Lower leg skin (tissue), 4 donors: ENCODE measurements around the gene ARHGEF16. TPM values are rescaled to one million over a fixed set of nuclear protein-coding genes. Genes with fewer than 3 reads are reported as not detected.

Source experiments
- DNase-seq, 2 donors: peaks; one replicate each; pipeline ENCODE4 v3.0.0-alpha.2; 2019; ENCODE audit warnings: low spot score in 2 of 2
- H3K4me3 ChIP-seq: fragments of 200-600 bp; sonication (generic); 2 replicates; pipeline ENCODE4 v1.5.1; 2017; ENCODE audit warnings: mild to moderate bottlenecking, low read depth; ENCODE audit not compliant: poor library complexity, severe bottlenecking
- CTCF ChIP-seq, 3 donors: fragments of 450-650 bp; IDR thresholded peaks; one replicate each; pipeline ENCODE4 v1.5.1; 2016; ENCODE audit warnings: antibody characterized with exemption in 3 of 3, mild to moderate bottlenecking in 3 of 3, moderate library complexity in 2 of 3
- POLR2A ChIP-seq, 2 donors: fragments of 450-650 bp; IDR thresholded peaks; one replicate each; pipeline ENCODE4 v1.6.1; 2016 to 2017; ENCODE audit warnings: antibody characterized with exemption in 2 of 2, mild to moderate bottlenecking in 1 of 2, moderate library complexity in 1 of 2
- WGBS, 2 donors: methylation state at CpG; one replicate each; pipeline ENCODE4 v1.1.5; 2018; 5-methylcytosine and 5-hydroxymethylcytosine counted together
- intact Hi-C: fragments of 100-400 bp; cut with DNase I; formaldehyde crosslinking; loops from one replicate; pipeline ENCODE4 v1.15.0; 2023; ENCODE audit warnings: low total_unique reads
- total RNA-seq, 4 donors: library from RNA; depleted of rRNA; stranded (reverse); fragments of >200 nt; gene quantifications; one replicate each; pipeline ENCODE4 v1.1.0, GENCODE V29; 2016

ARHGEF16 gene
- total RNA-seq, 4 donors from 2014 or later: 7.9 to 11.5 (median 9.8) TPM

- no peak for TF ChIP-seq POLR2A (IDR thresholded peaks at IDR 0.05)
- TF ChIP-seq CTCF (IDR thresholded peaks at IDR 0.05): no peak
Observed at GRCh38 chr1:3468236-3469103, 14.0 kb downstream of the ARHGEF16 start.

DNA sequence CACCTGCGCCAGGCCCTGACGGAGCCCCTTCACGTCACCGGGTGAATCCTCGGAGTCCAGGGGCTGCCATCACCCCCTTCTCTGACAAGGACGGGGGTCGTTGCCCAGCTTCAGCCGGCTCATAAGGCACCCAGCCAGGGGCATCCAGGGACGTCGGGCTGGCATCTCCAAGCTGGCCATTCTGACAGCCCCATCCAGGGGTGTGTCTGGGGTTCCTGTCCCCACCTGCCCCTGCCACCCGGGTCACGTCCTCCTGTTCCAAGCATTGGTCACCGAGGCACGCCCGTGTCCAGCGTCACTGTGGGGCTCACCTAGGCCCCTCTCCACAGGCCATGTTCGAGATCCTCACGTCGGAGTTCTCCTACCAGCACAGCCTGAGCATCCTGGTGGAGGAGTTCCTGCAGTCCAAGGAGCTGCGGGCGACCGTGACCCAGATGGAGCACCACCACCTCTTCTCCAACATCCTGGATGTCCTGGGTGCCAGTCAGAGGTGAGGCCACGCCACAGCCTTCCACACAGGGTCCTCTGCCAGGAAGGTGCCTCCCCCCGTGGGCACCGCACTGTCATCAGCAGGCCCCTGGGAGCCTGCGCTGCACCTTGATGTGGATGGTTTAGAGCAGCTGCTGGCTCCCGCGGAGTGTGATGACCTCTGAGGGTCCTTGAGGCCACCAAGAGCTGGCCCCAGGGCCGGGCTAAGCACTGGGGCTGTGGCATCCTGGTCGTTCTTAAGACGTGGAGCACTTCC, 14.8 kb downstream of the ARHGEF16 start:
- TF ChIP-seq CTCF (IDR thresholded peaks at IDR 0.05) (no peak), POLR2A (IDR thresholded peaks at IDR 0.05) (no peak)
- no peak for DNase-seq
- intact Hi-C loops: no loop called here
- no peak overlapping the region for H3K4me3 ChIP-seq
- 90% methylated on average over 21 to 29 of the region's 31 CpGs for WGBS, 2 donors

More at GRCh38 chr1:3468236-3469103, 14.0 kb downstream of the ARHGEF16 start:
- 75 to 76% methylated on average over 22 to 26 of the region's 34 CpGs for WGBS, 2 donors
- DNase-seq: no peak
- H3K4me3 ChIP-seq: no peak overlapping the region
- intact Hi-C loops: no loop called here

DNA sequence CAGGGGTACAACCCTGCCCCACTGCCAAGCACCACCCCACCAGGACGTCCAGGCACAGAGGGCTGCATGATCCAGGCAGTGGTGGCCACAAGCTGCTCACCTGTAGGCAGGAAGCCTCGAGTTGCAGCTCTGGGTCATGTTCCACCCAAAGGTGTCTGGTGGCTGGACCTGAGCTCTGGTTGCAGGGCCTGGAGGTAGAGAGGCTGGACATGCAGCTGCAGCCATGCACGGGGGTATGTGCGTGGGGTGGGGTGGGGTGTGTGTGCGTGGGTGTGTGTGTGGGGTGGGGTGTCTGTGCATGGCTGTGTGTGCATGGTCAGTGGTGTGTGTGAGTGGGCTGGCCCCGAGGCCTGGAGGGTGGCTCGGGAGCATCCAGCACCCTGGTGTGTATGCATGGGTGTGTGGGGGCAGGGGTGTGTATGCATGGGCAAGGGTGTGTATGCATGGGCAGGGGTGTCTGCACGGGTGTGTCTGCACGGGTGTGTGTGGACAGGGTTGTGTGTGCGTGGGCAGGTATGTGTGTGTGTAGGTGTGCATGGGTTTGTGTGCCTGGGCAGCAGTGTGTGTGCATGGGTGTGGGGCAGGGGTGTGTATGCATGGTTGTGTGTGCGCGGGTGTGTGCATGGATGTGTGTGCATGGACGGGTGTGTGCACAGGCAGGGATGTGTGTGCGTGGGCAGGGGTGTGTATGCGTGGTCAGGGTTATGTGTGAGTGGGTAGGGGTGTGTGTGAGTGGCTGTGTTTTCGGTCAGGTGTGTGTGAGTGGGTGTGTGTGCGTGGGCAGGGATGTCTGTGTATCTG, 15.6 kb downstream of the ARHGEF16 start:
- WGBS, 2 donors: 83% methylated on average over 17 of the region's 17 CpGs
- no peak for TF ChIP-seq CTCF (IDR thresholded peaks at IDR 0.05)
- no peak overlapping the region for H3K4me3 ChIP-seq
- intact Hi-C loops: no loop called here
- no peak for DNase-seq

DNA sequence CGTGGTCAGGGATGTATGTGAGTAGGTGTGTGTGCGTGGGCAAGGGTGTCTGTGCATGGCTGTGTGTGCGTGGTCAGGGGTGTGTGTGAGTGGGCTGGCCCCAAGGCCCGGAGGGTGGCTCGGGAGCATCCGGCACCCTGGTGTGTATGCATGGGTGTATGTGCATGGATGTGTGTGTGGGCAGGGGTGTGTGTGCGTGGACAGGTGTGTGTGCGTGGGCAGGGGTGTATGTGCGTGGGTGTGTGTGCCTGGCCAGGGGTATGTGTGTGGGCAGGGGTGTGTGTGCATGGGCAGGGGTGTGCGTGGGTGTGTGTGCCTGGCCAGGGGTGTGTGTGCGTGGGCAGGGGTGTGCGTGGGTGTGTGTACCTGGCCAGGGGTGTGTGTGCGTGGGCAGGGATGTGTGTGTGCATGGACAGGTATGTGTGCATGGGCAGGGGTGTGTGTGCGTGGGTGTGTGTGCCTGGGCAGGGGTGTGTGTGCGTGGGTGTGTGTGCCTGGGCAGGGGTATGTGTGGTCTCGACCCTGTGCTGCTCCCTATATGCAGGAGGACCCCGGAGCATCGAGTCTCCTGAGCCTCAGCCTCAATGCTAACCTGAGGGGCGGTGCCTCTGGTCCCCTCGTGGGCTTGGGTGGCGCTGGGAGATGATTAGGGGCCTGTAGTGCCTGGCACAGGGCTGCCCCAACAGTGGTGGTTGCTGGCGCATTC, 16.3 kb downstream of the ARHGEF16 start:
- no peak for DNase-seq
- 64 to 72% methylated on average over 21 to 22 of the region's 22 CpGs for WGBS, 2 donors
- no peak overlapping the region for H3K4me3 ChIP-seq
- intact Hi-C loops: no loop called here
- TF ChIP-seq POLR2A (IDR thresholded peaks at IDR 0.05) (no peak), CTCF (IDR thresholded peaks at IDR 0.05) (no peak)

GRCh38 chr1:3471356-3472087, 17.1 kb downstream of the ARHGEF16 start:
- DNase-seq: no peak
- no peak overlapping the region for H3K4me3 ChIP-seq
- 37 to 42% methylated on average over 10 to 24 of the region's 25 CpGs for WGBS, 2 donors
- intact Hi-C loops: no loop called here
- TF ChIP-seq POLR2A (IDR thresholded peaks at IDR 0.05) (no peak), CTCF (IDR thresholded peaks at IDR 0.05) (no peak)
